IMR-90 (cell line): ENCODE results near the gene SLCO2B1. TPM values are rescaled to one million over a fixed set of nuclear protein-coding genes. Genes with fewer than 3 reads are reported as not detected.

Experiments used
- ATAC-seq: fragments of 200-7000 bp; cut with Tn5 transposase; 2 replicates; pipeline ENCODE4 v1.9.1; 2020; ENCODE audit warnings: low read depth, mild to moderate bottlenecking, moderate library complexity
- BruUV-seq: library from RNA; stranded (reverse); fragments of 400-500 nt; replicated peaks from 2 replicates; lab custom pipeline; 2021; lab: Mats Ljungman, UMichigan
- CTCF ChIA-PET: fragments of 300-600 bp; formaldehyde crosslinking; extraction: SDS; loops from one replicate; lab custom pipeline; 2021; ENCODE audit warnings: antibody characterized with exemption; lab: Yijun Ruan, JAX
- POLR2A ChIA-PET: fragments of 300-600 bp; sonication (Branson Sonifier 250); formaldehyde crosslinking; loops from one replicate; lab custom pipeline; 2022; ENCODE audit warnings: antibody characterized with exemption; ENCODE audit not compliant: unreplicated experiment; lab: Charles Lee
- DNase-seq: peaks from one replicate; pipeline ENCODE4 v3.0.0; 2013
- H2AFZ ChIP-seq: replicated peaks from 2 replicates; pipeline ENCODE3; 2013; ENCODE audit warnings: low read length, mild to moderate bottlenecking; ENCODE audit not compliant: poor library complexity
- H2AK5ac ChIP-seq: 2 replicates; pipeline ENCODE4 v1.6.1; 2013; ENCODE audit warnings: low read depth, low read length, inconsistent platforms
- H2AK9ac ChIP-seq: replicated peaks from 2 replicates; pipeline ENCODE3; 2013; ENCODE audit warnings: mild to moderate bottlenecking, low read depth, low read length, moderate library complexity; ENCODE audit not compliant: poor library complexity
- H2BK120ac ChIP-seq: 2 replicates; pipeline ENCODE4 v1.6.1; 2013; ENCODE audit warnings: low read depth, low read length, inconsistent platforms
- H2BK15ac ChIP-seq: 3 replicates; pipeline ENCODE4 v1.6.1; 2013; ENCODE audit warnings: low read depth, low read length, inconsistent platforms
- H2BK20ac ChIP-seq: 2 replicates; pipeline ENCODE4 v1.6.1; 2013; ENCODE audit warnings: low read depth, mild to moderate bottlenecking, inconsistent platforms, low read length, moderate library complexity
- H2BK5ac ChIP-seq: 2 replicates; pipeline ENCODE4 v1.6.1; 2013; ENCODE audit warnings: mild to moderate bottlenecking, low read depth, low read length, inconsistent platforms; ENCODE audit not compliant: poor library complexity, severe bottlenecking
- H3K14ac ChIP-seq: replicated peaks from 2 replicates; pipeline ENCODE4 v1.6.1; 2013; ENCODE audit warnings: low read depth, low read length, inconsistent platforms
- H3K18ac ChIP-seq: 2 replicates; pipeline ENCODE4 v1.6.1; 2013; ENCODE audit warnings: low read depth, low read length, control low read depth
- H3K23ac ChIP-seq: 2 replicates; pipeline ENCODE4 v1.6.1; 2013; ENCODE audit warnings: low read depth, low read length, inconsistent platforms
- H3K27ac ChIP-seq: 2 replicates; pipeline ENCODE4 v1.5.1; 2013; ENCODE audit warnings: mild to moderate bottlenecking, control low read depth, low read length; ENCODE audit not compliant: insufficient read depth
- H3K27me3 ChIP-seq: 2 replicates; pipeline ENCODE4 v1.6.1; 2013; ENCODE audit warnings: low read length; ENCODE audit not compliant: control insufficient read depth, insufficient read depth
- H3K36me3 ChIP-seq: 2 replicates; pipeline ENCODE4 v1.6.1; 2013; ENCODE audit warnings: low read length, mixed read lengths; ENCODE audit not compliant: control insufficient read depth, insufficient read depth
- H3K4ac ChIP-seq: 2 replicates; pipeline ENCODE4 v1.6.1; 2013; ENCODE audit warnings: low read depth, low read length, inconsistent platforms
- H3K4me1 ChIP-seq: 2 replicates; pipeline ENCODE4 v1.6.1; 2013; ENCODE audit warnings: low read length, mixed read lengths; ENCODE audit not compliant: control insufficient read depth, insufficient read depth
- H3K4me2 ChIP-seq: 2 replicates; pipeline ENCODE4 v1.6.1; 2013; ENCODE audit warnings: low read depth, mild to moderate bottlenecking, control low read depth, low read length, moderate library complexity
- H3K4me3 ChIP-seq: 2 replicates; pipeline ENCODE4 v1.5.1; 2013; ENCODE audit warnings: low read depth, mild to moderate bottlenecking, control low read depth, low read length, moderate library complexity; ENCODE audit not compliant: insufficient read depth
- H3K56ac ChIP-seq: 2 replicates; pipeline ENCODE4 v1.6.1; 2013; ENCODE audit warnings: low read length, inconsistent platforms; ENCODE audit not compliant: insufficient read depth; ENCODE audit errors: extremely low read depth
- H3K79me1 ChIP-seq, 2 experiments: 2 replicates each; pipeline ENCODE4 v1.6.1; 2013; ENCODE audit warnings: low read length in 2 of 2, inconsistent platforms in 1 of 2, low read depth in 1 of 2
- H3K9ac ChIP-seq: 2 replicates; pipeline ENCODE4 v1.6.1; 2013; ENCODE audit warnings: low read depth, low read length, control low read depth
- H3K9me1 ChIP-seq: 2 replicates; pipeline ENCODE4 v1.6.1; 2013; ENCODE audit warnings: low read length, inconsistent platforms; ENCODE audit not compliant: insufficient read depth
- H3K9me3 ChIP-seq: 2 replicates; pipeline ENCODE4 v1.6.1; 2013; ENCODE audit warnings: low read length; ENCODE audit not compliant: control insufficient read depth, insufficient read depth
- H4K20me1 ChIP-seq: 2 replicates; pipeline ENCODE4 v1.6.1; 2013; ENCODE audit warnings: low read length, inconsistent platforms; ENCODE audit not compliant: insufficient read depth
- H4K5ac ChIP-seq: 2 replicates; pipeline ENCODE4 v1.6.1; 2013; ENCODE audit warnings: mild to moderate bottlenecking, low read depth, low read length, control low read depth
- H4K8ac ChIP-seq, 2 experiments: 2 replicates each; pipeline ENCODE4 v1.6.1; 2013; ENCODE audit warnings: low read depth in 2 of 2, low read length in 2 of 2, control low read depth in 1 of 2, inconsistent platforms in 1 of 2
- H4K91ac ChIP-seq: 2 replicates; pipeline ENCODE4 v1.6.1; 2013; ENCODE audit warnings: low read depth, low read length, inconsistent platforms; ENCODE audit not compliant: insufficient read depth
- BHLHE40 ChIP-seq: fragments of 150-350 bp; IDR thresholded peaks from 2 replicates; pipeline ENCODE4 v1.6.1; 2016; ENCODE audit warnings: mild to moderate bottlenecking, low read depth, low read length
- CEBPB ChIP-seq: IDR thresholded peaks from 2 replicates; pipeline ENCODE4 v1.6.1; 2012; ENCODE audit warnings: low read depth, low read length, improper control_type of control experiment
- CHD1 ChIP-seq: IDR thresholded peaks from 2 replicates; pipeline ENCODE4 v1.6.1; 2012; ENCODE audit warnings: low read depth, low read length, improper control_type of control experiment
- FOS ChIP-seq: fragments of 150-350 bp; IDR thresholded peaks from 2 replicates; pipeline ENCODE4 v1.6.1; 2016; ENCODE audit warnings: low read depth, low read length
- MAFK ChIP-seq: IDR thresholded peaks from 2 replicates; pipeline ENCODE4 v1.6.1; 2012; ENCODE audit warnings: low read depth, low read length, improper control_type of control experiment
- MAZ ChIP-seq: IDR thresholded peaks from 2 replicates; pipeline ENCODE4 v1.6.1; 2012; ENCODE audit warnings: low read depth, mild to moderate bottlenecking, low read length, improper control_type of control experiment, moderate library complexity, borderline replicate concordance
- MXI1 ChIP-seq: IDR thresholded peaks from 2 replicates; pipeline ENCODE4 v1.6.1; 2012; ENCODE audit warnings: low read depth, mild to moderate bottlenecking, low read length, moderate library complexity, borderline replicate concordance
- NFE2L2 ChIP-seq: fragments of 150-350 bp; IDR thresholded peaks from 2 replicates; pipeline ENCODE4 v1.6.1; 2016; ENCODE audit warnings: low read depth, mild to moderate bottlenecking, low read length
- POLR2A ChIP-seq: IDR thresholded peaks from 2 replicates; pipeline ENCODE4 v1.6.1; 2012; ENCODE audit warnings: mild to moderate bottlenecking, low read depth, low read length
- RAD21 ChIP-seq: IDR thresholded peaks from 2 replicates; pipeline ENCODE4 v1.6.1; 2012; ENCODE audit warnings: low read length, improper control_type of control experiment
- RCOR1 ChIP-seq: IDR thresholded peaks from 2 replicates; pipeline ENCODE4 v1.6.1; 2012; ENCODE audit warnings: mild to moderate bottlenecking, low read length, improper control_type of control experiment; ENCODE audit not compliant: insufficient replicate concordance
- RFX5 ChIP-seq: IDR thresholded peaks from 2 replicates; pipeline ENCODE4 v1.8.0; 2012; ENCODE audit warnings: low read depth, mild to moderate bottlenecking, low read length, moderate library complexity
- SMC3 ChIP-seq: fragments of 150-350 bp; IDR thresholded peaks from 2 replicates; pipeline ENCODE4 v1.6.1; 2016; ENCODE audit warnings: low read depth, mild to moderate bottlenecking, antibody characterized with exemption, low read length, moderate library complexity
- WGBS, 2 experiments: methylation state at CpG; one replicate each; pipeline versions ENCODE4 v1.1.5 to v1.1.7; 2013; ENCODE audit warnings: missing lambda C conversion rate in 2 of 2; ENCODE audit not compliant: insufficient read length in 1 of 2; ENCODE audit errors: extremely low coverage in 2 of 2; 5-methylcytosine and 5-hydroxymethylcytosine counted together
- dilution Hi-C: fragments of 300-500 bp; cut with HindIII; formaldehyde crosslinking; loops from one replicate; pipeline ENCODE4 v1.14.3; 2018; ENCODE audit warnings: low sequenced_read_pairs; ENCODE audit not compliant: unreplicated experiment
- in situ Hi-C: fragments of 300-500 bp; cut with MboI; formaldehyde crosslinking; loops from 3 replicates; pipeline ENCODE4 v1.14.3; 2019; ENCODE audit warnings: low sequenced_read_pairs, inconsistent platforms, mixed read lengths
- intact Hi-C: fragments of 100-400 bp; cut with micrococcal nuclease; formaldehyde crosslinking; loops from 2 replicates; pipeline ENCODE4 v1.10.0; 2022
- polyA plus RNA-seq, 3 experiments: library from polyadenylated mRNA; depleted of rRNA; stranded (reverse); fragments of >200 nt; gene quantifications; 2 replicates each; pipeline ENCODE4 v1.2.3, GENCODE V29; 2012; ENCODE audit warnings: low replicate concordance in 1 of 3
- total RNA-seq: library from RNA; depleted of rRNA; stranded (reverse); fragments of >200 nt; gene quantifications from 2 replicates; pipeline ENCODE4 v1.2.3, GENCODE V29; 2012
- TF ChIP-seq, protein P1 (sequence below): fragments of 150-350 bp; IDR thresholded peaks from 2 replicates; pipeline ENCODE4 v1.6.1; 2016; ENCODE audit warnings: low read depth, mild to moderate bottlenecking, low read length, moderate library complexity, borderline replicate concordance
- TF ChIP-seq, protein P2 (sequence below): fragments of 150-350 bp; IDR thresholded peaks from 2 replicates; pipeline ENCODE4 v1.6.1; 2017; ENCODE audit warnings: mild to moderate bottlenecking, antibody characterized with exemption, low read length, low read depth
- TF ChIP-seq, protein P3 (sequence below): conservative IDR thresholded peaks from 2 replicates; pipeline ENCODE4 v1.5.1; 2012; ENCODE audit warnings: mild to moderate bottlenecking, low read depth, low read length, improper control_type of control experiment

SLCO2B1 gene
- total and polyA plus RNA-seq, 2 of the 4 experiments (the other 2 are of a cell fraction), result not detected

DNA sequence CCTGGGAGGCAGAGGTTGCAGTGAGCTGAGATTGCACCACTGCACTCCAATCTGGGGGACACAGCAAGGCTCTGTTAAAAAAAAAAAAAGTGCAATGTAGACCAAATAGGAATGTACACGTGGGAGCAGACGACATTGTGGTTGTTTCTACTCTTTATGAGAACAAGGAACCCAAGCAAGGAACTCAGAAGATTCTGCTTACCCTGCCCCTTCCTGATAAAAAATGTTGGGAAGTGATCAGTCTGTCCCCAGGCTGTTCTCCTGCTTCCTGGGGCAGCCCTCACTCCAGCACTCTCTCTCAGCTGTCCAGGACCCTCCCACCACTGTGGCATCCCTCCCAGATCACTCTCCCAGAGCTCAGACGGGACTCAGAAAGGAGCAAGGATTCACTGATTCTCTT is 31.8 kb downstream of the SLCO2B1 start:
- peaks cover 37% of the 10 kb centered on the region for H3K27me3 ChIP-seq
- dilution Hi-C loops, result no loop called here
- BruUV-seq, result no TSS peak
- ChIA-PET CTCF (no interaction called here), POLR2A (no interaction called here)
- H2AFZ ChIP-seq, result no peak overlapping the region
- no peak overlapping the region for H2AK5ac ChIP-seq
- no peak overlapping the region for H3K56ac ChIP-seq
- H3K4ac ChIP-seq, result no peak overlapping the region
- H3K9me3 ChIP-seq, result no peaks in the 10 kb centered on the region
- TF ChIP-seq, protein P1, sequence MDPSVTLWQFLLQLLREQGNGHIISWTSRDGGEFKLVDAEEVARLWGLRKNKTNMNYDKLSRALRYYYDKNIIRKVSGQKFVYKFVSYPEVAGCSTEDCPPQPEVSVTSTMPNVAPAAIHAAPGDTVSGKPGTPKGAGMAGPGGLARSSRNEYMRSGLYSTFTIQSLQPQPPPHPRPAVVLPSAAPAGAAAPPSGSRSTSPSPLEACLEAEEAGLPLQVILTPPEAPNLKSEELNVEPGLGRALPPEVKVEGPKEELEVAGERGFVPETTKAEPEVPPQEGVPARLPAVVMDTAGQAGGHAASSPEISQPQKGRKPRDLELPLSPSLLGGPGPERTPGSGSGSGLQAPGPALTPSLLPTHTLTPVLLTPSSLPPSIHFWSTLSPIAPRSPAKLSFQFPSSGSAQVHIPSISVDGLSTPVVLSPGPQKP, result no peak
- no peak for TF ChIP-seq NFE2L2
- no peak for TF ChIP-seq CEBPB
- TF ChIP-seq RFX5, result no peak
- no peak for TF ChIP-seq POLR2A
- TF ChIP-seq MAFK, result no peak
- no peak for TF ChIP-seq CHD1
- no peak for TF ChIP-seq RCOR1
- TF ChIP-seq BHLHE40, result no peak
- TF ChIP-seq RAD21, result no peak
- TF ChIP-seq, protein P2, sequence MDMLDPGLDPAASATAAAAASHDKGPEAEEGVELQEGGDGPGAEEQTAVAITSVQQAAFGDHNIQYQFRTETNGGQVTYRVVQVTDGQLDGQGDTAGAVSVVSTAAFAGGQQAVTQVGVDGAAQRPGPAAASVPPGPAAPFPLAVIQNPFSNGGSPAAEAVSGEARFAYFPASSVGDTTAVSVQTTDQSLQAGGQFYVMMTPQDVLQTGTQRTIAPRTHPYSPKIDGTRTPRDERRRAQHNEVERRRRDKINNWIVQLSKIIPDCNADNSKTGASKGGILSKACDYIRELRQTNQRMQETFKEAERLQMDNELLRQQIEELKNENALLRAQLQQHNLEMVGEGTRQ, result no peak
- no peak for TF ChIP-seq MAZ
- no peak for TF ChIP-seq MXI1
- TF ChIP-seq, protein P3, sequence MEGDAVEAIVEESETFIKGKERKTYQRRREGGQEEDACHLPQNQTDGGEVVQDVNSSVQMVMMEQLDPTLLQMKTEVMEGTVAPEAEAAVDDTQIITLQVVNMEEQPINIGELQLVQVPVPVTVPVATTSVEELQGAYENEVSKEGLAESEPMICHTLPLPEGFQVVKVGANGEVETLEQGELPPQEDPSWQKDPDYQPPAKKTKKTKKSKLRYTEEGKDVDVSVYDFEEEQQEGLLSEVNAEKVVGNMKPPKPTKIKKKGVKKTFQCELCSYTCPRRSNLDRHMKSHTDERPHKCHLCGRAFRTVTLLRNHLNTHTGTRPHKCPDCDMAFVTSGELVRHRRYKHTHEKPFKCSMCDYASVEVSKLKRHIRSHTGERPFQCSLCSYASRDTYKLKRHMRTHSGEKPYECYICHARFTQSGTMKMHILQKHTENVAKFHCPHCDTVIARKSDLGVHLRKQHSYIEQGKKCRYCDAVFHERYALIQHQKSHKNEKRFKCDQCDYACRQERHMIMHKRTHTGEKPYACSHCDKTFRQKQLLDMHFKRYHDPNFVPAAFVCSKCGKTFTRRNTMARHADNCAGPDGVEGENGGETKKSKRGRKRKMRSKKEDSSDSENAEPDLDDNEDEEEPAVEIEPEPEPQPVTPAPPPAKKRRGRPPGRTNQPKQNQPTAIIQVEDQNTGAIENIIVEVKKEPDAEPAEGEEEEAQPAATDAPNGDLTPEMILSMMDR, result no peak
- no peak for TF ChIP-seq FOS
- TF ChIP-seq SMC3, result no peak
- no peaks in the 10 kb centered on the region for H3K36me3 ChIP-seq
- H4K8ac ChIP-seq, result no peak overlapping the region
- H3K14ac ChIP-seq, result no peak overlapping the region
- no CpG with 5 or more reads among the region's 3 CpGs for WGBS, 2 experiments
- H3K4me1 ChIP-seq, result no peaks in the 10 kb centered on the region
- H2BK120ac ChIP-seq, result no peak overlapping the region
- ATAC-seq, result no peak
- no peaks in the 10 kb centered on the region for H3K9me1 ChIP-seq
- no peak overlapping the region for H3K4me2 ChIP-seq
- H3K4me3 ChIP-seq, result no peak overlapping the region
- no peak overlapping the region for H2BK5ac ChIP-seq
- no peaks in the 10 kb centered on the region for H3K79me1 ChIP-seq
- H4K91ac ChIP-seq, result no peak overlapping the region
- H3K27ac ChIP-seq, result no peak overlapping the region
- no peaks in the 10 kb centered on the region for H4K20me1 ChIP-seq
- no peak overlapping the region for H3K9ac ChIP-seq
- intact Hi-C loops, result no loop called here
- H2AK9ac ChIP-seq, result no peak overlapping the region
- H3K23ac ChIP-seq, result no peak overlapping the region
- H3K18ac ChIP-seq, result no peak overlapping the region
- H2BK20ac ChIP-seq, result no peak overlapping the region
- no peak overlapping the region for H2BK15ac ChIP-seq
- DNase-seq, result no peak
- no peak overlapping the region for H4K5ac ChIP-seq
- in situ Hi-C loops, result no loop called here
